Measurements from ENCODE around the gene PPM1E.

PPM1E gene

GRCh38 chr17:58991718-58992331 lies 236.2 kb downstream of the PPM1E start:
- Histone ChIP-seq H3K9me3 (no peaks in the 10 kb centered on the region), H3K4me3 (ENCODE audit: low read depth in 1 of 2, low read length in 1 of 2) (no peak overlapping the region), H3K27ac (no peak overlapping the region), H3K4me1 (ENCODE audit: control insufficient read depth in 1 of 2, insufficient read depth in 1 of 2, low read depth in 1 of 2, low read length in 1 of 2) (peaks cover 11 to 12% of the 10 kb centered on the region in 2 experiments), H3K27me3 (no peaks in the 10 kb centered on the region), H3K36me3 (no peaks in the 10 kb centered on the region)
- no peak for TF ChIP-seq CTCF (IDR thresholded peaks at IDR 0.05)

GRCh38 chr17:58993311-58993710 lies 237.7 kb downstream of the PPM1E start:
- H3K4me3 ChIP-seq (ENCODE audit: low read depth in 1 of 2, low read length in 1 of 2): no peak overlapping the region
- no peaks in the 10 kb centered on the region for H3K36me3 ChIP-seq
- H3K27me3 ChIP-seq: no peaks in the 10 kb centered on the region
- TF ChIP-seq CTCF (IDR thresholded peaks at IDR 0.05): no peak
- H3K27ac ChIP-seq: no peak overlapping the region
- H3K4me1 ChIP-seq (ENCODE audit: control insufficient read depth in 1 of 2, insufficient read depth in 1 of 2, low read depth in 1 of 2, low read length in 1 of 2): peaks cover 26 to 27% of the 10 kb centered on the region in 2 experiments
- no peaks in the 10 kb centered on the region for H3K9me3 ChIP-seq

GRCh38 chr17:58995247-58995940 lies 239.7 kb downstream of the PPM1E start:
- Histone ChIP-seq H3K4me3 (ENCODE audit: low read depth in 1 of 2, low read length in 1 of 2) (no peak overlapping the region), H3K4me1 (ENCODE audit: control insufficient read depth in 1 of 2, insufficient read depth in 1 of 2, low read depth in 1 of 2, low read length in 1 of 2) (peaks cover 47 to 48% of the 10 kb centered on the region in 2 experiments), H3K27me3 (no peaks in the 10 kb centered on the region), H3K27ac (peak overlapping the region; percentile 91), H3K36me3 (no peaks in the 10 kb centered on the region), H3K9me3 (no peaks in the 10 kb centered on the region)
- TF ChIP-seq CTCF (IDR thresholded peaks at IDR 0.05): no peak

- Histone ChIP-seq H3K4me3 (ENCODE audit: low read depth in 1 of 2, low read length in 1 of 2) (peak overlapping the region; percentile 32 to 40), H3K9me3 (no peaks in the 10 kb centered on the region), H3K36me3 (no peaks in the 10 kb centered on the region), H3K27ac (peak overlapping the region; percentile 91), H3K4me1 (ENCODE audit: control insufficient read depth in 1 of 2, insufficient read depth in 1 of 2, low read depth in 1 of 2, low read length in 1 of 2) (peaks cover 62 to 64% of the 10 kb centered on the region in 2 experiments), H3K27me3 (no peaks in the 10 kb centered on the region)
- no peak for TF ChIP-seq CTCF (IDR thresholded peaks at IDR 0.05)
Observed at GRCh38 chr17:58996968-58997367, 241.3 kb downstream of the PPM1E start.

- Histone ChIP-seq H3K36me3 (no peaks in the 10 kb centered on the region), H3K4me1 (ENCODE audit: control insufficient read depth in 1 of 2, insufficient read depth in 1 of 2, low read depth in 1 of 2, low read length in 1 of 2) (peaks cover 67 to 68% of the 10 kb centered on the region in 2 experiments), H3K27ac (peak overlapping the region; percentile 91)
Observed at GRCh38 chr17:58997756-58998553, 242.3 kb downstream of the PPM1E start.

More at GRCh38 chr17:58997756-58998553, 242.3 kb downstream of the PPM1E start:
- no peak for TF ChIP-seq CTCF (IDR thresholded peaks at IDR 0.05)
- H3K4me3 ChIP-seq (ENCODE audit: low read depth in 1 of 2, low read length in 1 of 2): peak overlapping the region; percentile 32 to 40
- no peaks in the 10 kb centered on the region for H3K27me3 ChIP-seq
- no peaks in the 10 kb centered on the region for H3K9me3 ChIP-seq
